Skin epidermis (tissue), 12 donors: ENCODE data around the gene SOCS3.

Source experiments
- H3K27ac ChIP-seq, 21 experiments: fragments of 200-600 bp; sonication (generic) in 11 of 21; one replicate each; pipeline ENCODE4 v1.5.0; 2020; ENCODE audit warnings: mild to moderate bottlenecking in 3 of 21, inconsistent platforms in 2 of 21, moderate library complexity in 2 of 21
- H3K4me3 ChIP-seq, 7 experiments: fragments of 200-600 bp; sonication (generic) in 2 of 7; one replicate each; pipeline ENCODE4 v1.5.0; 2020; ENCODE audit warnings: inconsistent platforms in 2 of 7, mild to moderate bottlenecking in 2 of 7, moderate library complexity in 1 of 7

The SOCS3 gene

DNA sequence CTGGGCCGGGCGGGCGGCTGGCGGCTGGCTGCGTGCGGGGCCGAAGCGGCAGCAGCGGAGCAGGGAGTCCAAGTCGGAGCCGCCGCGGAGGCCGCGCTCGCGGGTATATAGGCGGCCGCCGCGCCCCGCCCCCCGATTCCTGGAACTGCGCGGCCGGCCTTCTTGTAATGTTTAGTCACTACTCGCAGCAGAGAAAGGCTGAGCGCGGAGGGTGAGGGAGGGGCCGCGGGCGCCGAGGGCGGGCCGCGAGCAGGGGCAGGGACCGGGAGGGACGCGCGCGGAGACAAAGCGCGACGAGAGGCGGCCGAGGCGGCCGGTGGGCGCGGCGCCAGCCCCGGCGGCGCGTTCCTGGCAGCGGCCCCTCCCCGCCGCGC is at the start of gene SOCS3:
Gene SOCS3 (minus strand): TSS at position 81 of the 374 bp plus-strand sequence. CDS start 982 bp downstream, outside the sequence.
- Histone ChIP-seq H3K4me3 (peak within 1 kb of the TSS; percentile 68 to 95 (median 83)), H3K27ac (peak within 1 kb of the TSS; percentile 77 to 99 (median 98))

GRCh38 chr17:78409191-78409928 is 49.5 kb upstream of the SOCS3 start:
- Histone ChIP-seq H3K4me3 (no peak overlapping the region), H3K27ac (peak overlapping the region in 3 of 21 experiments; percentile 28 to 44 (median 41))

DNA sequence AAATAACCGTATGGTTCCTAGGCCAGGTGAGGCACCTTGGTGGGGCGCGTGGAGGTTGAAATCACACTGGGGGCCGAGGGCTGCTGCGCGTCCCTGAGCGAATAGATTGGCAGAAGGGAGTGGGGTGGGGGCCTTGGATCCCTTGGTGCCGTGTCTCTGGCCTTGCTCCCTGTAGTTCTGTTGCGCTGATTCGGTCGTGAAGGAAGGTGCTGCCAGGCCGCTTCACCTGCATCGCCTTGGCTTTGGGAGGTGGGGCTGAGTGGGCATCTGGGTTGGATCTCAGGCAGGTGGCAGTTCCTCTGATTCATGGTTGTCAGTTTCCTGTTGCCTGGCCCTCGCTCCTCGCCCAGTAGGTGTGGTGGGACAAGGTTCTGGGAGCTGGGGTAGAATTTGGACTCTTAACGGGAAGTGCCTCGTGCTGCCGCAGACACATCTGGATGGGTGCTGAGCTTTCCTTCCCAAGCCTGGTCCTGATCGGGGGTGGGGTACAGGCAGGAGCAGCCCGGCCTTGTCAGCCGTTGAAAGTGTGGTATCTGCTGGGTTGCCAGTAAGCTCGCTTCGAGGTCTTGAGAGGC is 48.7 kb upstream of the SOCS3 start:
- no peak overlapping the region for H3K4me3 ChIP-seq
- H3K27ac ChIP-seq = peak overlapping the region in 2 of 21 experiments; percentile 28 to 41

DNA sequence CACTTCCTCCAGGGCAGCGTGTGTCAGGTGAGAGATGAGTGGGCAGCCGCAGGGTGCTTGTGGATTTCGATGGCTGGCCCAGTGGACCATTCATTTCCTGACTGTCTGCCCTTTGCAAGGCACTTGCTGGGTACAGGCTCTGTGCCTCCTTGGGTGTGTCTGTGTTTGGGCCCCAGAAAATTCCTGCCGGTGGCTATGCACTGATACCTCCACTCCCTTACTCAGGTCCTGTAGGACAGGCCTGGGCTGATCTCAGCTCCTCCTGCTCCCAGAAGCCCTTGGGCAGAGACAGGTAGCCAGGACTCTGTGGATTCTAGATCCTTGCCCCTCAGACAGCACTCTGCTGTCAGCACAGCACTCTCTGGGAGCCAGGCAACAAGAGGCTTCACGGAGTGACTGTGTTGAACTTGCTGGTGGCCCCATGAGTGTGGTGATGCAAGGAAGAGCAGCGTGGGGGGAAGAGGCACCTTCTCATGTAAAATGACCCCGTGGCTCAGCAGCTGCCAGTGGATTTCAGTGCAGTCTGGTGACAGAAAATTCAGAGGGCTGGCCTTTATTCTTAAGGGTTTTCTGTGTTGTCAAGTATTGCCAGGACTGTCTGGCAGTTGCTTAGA is 47.6 kb upstream of the SOCS3 start:
- peak overlapping the region in 4 of 21 experiments; percentile 2 to 7 (median 2) for H3K27ac ChIP-seq
- H3K4me3 ChIP-seq = no peak overlapping the region

DNA sequence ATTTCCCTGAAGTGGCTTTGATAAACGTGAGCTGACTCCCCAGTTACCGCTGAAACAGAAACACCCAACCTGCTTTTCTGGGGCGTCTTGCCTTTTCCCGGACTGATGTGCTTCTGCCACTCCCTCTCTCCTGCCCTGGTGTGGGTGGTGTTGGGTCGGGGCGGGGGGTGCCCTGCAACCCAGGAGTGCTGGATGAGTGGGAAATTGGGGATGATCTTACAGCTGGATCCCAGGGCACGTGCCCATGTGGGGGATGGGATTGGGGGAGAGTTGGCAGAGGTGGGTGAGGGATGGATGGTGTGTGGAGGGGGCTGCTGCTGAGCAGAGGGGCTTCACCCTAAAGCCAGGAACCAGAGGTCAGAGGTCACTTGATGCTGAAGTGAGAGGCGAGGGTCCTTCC is 47.0 kb upstream of the SOCS3 start:
- Histone ChIP-seq H3K27ac (peak overlapping the region in 3 of 21 experiments; percentile 2 to 3 (median 2)), H3K4me3 (no peak overlapping the region)

- no peak overlapping the region for H3K4me3 ChIP-seq
- peak overlapping the region in 1 of 21 experiments; percentile 9 for H3K27ac ChIP-seq
Measured at GRCh38 chr17:78406396-78406795, 46.5 kb upstream of the SOCS3 start.

DNA sequence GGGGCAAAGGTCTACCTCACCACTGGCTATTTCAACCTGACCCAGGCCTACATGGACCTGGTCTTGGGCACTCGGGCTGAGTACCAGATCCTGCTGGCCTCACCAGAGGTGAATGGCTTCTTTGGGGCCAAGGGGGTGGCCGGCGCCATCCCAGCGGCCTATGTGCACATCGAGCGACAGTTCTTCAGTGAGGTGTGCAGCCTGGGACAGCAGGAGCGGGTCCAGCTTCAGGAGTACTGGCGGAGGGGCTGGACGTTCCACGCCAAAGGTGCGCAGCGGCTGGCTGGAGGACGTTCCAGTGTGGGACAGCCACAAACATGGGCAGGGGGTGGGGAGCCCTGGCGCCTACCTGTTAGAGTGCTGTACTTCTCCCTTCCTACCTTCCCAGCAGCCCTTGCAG is 43.9 kb upstream of the SOCS3 start:
- Histone ChIP-seq H3K4me3 (no peak overlapping the region), H3K27ac (no peak overlapping the region)

DNA sequence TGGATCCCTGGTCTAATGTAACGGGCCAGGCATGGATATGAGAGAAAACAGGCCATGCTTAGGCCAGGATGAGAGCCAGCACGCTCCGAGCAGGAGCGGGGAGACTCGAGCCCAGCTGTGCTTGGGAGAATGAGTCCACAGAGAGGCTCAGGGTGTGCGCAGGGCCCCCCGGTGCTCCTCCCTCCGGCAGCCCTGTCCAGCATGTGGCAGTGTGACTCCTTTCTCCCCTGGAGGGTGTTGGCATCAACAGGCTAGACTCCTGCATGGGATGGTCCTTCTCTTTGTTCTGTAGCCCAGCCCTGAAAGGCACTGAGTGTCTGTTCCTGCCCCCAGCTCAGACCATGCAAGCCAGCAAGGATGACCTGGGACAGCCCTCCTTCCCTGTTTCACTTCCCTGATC is 42.0 kb upstream of the SOCS3 start:
- Histone ChIP-seq H3K4me3 (no peak overlapping the region), H3K27ac (peak overlapping the region in 2 of 21 experiments; percentile 5 to 24)

GRCh38 chr17:78401246-78401645 is 41.4 kb upstream of the SOCS3 start:
- H3K27ac ChIP-seq = peak overlapping the region in 2 of 21 experiments; percentile 5 to 24
- H3K4me3 ChIP-seq = no peak overlapping the region

- Histone ChIP-seq H3K27ac (no peak overlapping the region), H3K4me3 (no peak overlapping the region)
Measured at GRCh38 chr17:78400581-78401240, 40.8 kb upstream of the SOCS3 start.

DNA sequence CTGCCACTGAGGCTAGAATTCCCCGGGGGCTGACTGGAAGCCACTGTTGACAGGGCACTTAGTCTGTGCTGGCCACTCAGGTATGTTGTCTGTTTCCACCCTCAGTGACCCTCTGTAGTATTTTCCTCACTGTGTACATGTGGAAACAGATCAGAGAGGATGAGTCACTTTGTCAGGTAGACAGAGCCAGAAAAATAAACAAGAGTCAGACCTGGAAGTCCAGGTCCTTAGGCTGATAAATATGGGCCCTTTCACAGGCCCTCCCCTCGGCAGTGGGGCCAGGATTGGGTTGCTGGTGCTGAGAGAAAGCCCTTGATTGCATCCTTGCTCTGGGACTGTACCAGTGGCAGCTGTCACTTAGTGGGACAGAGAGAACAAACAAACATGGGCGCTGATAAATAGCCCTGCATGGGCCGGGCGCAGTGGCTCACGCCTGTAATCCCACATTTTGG is 39.8 kb upstream of the SOCS3 start:
- no peak overlapping the region for H3K4me3 ChIP-seq
- H3K27ac ChIP-seq = no peak overlapping the region

DNA sequence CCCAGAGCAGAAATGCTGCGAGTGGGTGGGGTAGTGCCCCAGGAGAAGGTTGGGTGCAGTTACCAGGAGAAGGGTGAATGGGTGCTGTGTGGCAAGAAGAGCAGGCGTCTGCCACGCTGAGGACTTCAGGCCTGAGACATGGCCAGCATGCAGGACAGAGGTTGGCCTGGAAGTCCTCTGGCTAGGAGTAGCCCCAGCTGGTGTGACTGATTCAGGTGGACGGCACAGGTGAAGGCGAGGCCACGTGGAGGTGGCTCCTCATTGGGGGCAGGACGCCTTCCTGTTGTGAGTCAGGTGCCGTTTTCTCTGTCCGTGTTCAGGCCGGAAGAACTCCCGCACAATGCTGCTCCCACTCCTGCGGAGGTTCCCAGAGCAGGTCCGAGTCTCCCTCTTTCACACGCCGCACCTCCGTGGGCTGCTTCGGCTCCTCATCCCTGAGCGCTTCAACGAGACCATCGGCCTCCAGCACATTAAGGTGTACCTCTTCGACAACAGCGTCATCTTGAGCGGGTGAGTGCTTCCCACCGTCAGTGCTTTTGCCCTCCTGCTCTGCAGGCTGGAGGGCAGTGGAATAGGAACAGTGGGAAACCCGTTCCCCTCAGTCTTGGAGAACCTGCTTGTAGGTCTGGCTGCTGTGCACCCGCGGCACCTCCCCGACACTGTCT is 39.3 kb upstream of the SOCS3 start:
- no peak overlapping the region for H3K4me3 ChIP-seq
- H3K27ac ChIP-seq = no peak overlapping the region

GRCh38 chr17:78398390-78398789 is 38.5 kb upstream of the SOCS3 start:
- no peak overlapping the region for H3K27ac ChIP-seq
- H3K4me3 ChIP-seq = no peak overlapping the region

DNA sequence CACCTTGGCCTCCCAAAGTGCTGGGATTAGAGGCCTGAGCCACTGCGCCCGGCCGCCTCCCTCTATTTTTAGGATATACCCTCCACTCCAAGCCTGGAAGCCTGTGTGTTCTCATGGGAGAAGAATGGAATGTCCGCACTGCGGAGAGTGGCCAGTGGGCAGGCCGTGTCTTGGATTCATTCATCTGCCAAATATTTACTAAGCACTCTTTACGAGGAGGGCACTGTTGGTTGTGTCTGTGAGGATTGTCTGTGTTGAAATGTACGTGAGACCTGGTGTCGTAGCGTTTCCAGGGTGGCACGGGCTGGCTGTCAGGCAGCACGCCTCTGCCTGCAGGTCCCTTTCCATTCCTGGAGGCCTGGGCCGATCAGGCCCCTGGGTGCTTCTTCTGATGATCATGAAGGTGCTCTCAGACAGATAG is 37.8 kb upstream of the SOCS3 start:
- Histone ChIP-seq H3K27ac (no peak overlapping the region), H3K4me3 (no peak overlapping the region)

GRCh38 chr17:78396441-78397337 is 36.8 kb upstream of the SOCS3 start:
- Histone ChIP-seq H3K4me3 (no peak overlapping the region), H3K27ac (no peak overlapping the region)

DNA sequence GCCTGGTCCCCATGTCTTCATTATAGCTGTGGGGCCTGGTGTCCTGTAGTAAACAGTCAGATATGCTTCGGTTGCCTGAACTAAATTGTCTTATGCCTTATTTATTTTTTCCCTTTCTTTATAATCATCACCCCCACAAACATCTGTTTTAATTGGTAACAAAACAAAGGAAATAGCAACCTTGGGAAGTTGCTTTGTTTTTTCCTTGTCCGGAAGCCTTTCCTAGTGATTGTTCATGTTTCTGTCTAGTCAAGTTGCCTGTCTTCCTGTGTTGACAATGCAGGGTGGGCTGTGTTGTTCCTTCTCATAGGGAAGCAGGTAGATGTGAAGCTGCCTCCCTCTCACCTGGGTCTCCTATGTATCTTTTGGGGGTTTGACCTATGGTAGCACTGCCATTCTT is 35.3 kb upstream of the SOCS3 start:
- H3K4me3 ChIP-seq = no peak overlapping the region
- peak overlapping the region in 3 of 21 experiments; percentile 7 to 65 (median 50) for H3K27ac ChIP-seq

DNA sequence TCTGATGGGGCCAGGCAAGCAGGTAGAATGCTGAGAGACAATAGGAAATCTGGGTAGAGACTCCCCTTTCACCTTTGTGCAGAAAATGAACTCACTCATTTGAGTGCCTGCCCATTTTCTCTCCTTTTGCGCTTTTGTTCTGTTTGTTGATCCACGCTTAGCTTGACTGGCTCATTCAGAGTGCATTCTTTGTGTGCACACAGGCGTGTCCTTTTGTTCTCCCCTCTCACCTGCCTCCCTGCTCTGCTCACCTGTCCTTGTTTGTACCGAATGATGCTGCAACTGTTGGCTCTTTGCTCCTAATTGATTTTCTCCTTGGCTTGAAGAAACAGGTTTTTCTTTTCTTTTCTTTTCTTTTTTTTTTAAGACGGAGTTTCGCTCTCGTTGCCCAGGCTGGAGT is 34.3 kb upstream of the SOCS3 start:
- Histone ChIP-seq H3K4me3 (no peak overlapping the region), H3K27ac (peak overlapping the region in 3 of 21 experiments; percentile 7 to 50 (median 20))

DNA sequence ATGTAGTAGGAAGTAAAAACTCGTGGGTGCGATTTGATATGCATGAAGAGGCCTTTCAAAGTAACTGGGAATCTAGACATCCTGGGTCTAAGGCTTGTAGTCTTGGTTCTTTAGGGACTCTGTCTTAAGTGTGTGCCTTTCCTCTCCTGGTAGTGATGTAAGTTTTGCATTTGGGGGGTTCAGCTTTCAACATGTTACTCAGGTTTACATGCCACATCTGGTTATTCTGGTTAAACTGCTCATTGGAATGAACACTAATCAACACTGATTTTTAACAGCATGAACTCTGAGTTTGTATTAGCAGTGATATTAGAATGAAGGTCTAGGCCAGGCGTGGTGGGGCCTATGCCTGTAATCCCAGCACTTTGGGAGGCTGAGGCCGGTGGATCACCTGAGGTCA is 33.7 kb upstream of the SOCS3 start:
- H3K27ac ChIP-seq = no peak overlapping the region
- no peak overlapping the region for H3K4me3 ChIP-seq

DNA sequence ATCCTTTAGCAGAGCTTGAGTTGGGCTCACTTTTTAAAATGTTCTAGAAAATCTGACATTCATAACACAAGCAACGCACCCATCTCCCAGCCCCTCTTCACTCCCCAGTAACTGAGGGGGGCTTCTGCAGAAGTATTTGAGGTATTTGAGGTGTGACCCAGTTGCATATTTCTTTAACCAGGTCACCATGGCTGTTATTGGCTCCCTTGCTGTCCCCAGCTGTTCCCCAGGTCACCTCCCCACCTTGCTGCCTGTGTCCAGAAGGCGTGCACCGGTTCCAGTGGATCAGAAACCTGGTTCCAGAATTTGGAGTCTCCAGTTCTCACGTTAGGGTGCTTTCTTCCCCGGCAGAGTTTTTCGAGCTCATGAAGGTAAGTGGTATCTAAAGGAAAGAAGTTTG is 32.4 kb upstream of the SOCS3 start:
- H3K4me3 ChIP-seq = no peak overlapping the region
- H3K27ac ChIP-seq = peak overlapping the region in 3 of 21 experiments; percentile 43 to 60 (median 50)
